ENCODE measurements around the gene STAT4.

DNA sequence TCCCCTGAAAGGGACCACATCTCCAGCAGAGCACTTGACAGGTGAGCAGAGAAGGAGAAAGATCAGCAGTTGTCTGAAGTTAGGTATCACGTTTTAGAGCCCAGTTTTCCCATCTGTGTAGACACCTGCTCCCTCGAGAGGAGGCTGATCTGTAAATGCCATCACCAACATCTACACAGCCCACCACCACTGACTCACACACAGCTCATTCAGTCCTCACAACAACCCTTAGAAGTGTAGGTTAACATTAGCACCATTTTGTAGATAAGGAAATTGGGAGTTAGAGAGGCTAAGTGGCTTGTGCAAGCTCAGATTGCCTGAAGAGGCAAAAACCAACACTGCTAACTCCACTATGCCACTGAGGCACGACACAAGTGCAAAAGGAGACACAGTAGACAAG lies 99.6 kb downstream of the STAT4 start:
- TF ChIP-seq, protein P1, sequence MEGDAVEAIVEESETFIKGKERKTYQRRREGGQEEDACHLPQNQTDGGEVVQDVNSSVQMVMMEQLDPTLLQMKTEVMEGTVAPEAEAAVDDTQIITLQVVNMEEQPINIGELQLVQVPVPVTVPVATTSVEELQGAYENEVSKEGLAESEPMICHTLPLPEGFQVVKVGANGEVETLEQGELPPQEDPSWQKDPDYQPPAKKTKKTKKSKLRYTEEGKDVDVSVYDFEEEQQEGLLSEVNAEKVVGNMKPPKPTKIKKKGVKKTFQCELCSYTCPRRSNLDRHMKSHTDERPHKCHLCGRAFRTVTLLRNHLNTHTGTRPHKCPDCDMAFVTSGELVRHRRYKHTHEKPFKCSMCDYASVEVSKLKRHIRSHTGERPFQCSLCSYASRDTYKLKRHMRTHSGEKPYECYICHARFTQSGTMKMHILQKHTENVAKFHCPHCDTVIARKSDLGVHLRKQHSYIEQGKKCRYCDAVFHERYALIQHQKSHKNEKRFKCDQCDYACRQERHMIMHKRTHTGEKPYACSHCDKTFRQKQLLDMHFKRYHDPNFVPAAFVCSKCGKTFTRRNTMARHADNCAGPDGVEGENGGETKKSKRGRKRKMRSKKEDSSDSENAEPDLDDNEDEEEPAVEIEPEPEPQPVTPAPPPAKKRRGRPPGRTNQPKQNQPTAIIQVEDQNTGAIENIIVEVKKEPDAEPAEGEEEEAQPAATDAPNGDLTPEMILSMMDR (conservative IDR thresholded peaks at IDR 0.05; ENCODE audit: low read depth, low read length) = no peak
- no peak for TF ChIP-seq EZH2 (IDR thresholded peaks at IDR 0.05; ENCODE audit: borderline replicate concordance, low read depth, low read length, poor library complexity, severe bottlenecking)

Data from A673 (cell line).